A549 (cell line): ENCODE results near the gene MAML2. TPM values are rescaled to one million over a fixed set of nuclear protein-coding genes. Genes with fewer than 3 reads are reported as not detected.

Source experiments
- ATAC-seq, 2 experiments: fragments of 200-7000 bp in 1 of 2; fragments of >200 bp in 1 of 2; cut with Nextera tagmentation in 1 of 2; cut with Tn5 transposase in 1 of 2; 3 replicates each; pipeline versions ENCODE4 v1.8.0 to v1.9.1; 2018 to 2020; ENCODE audit warnings: mild to moderate bottlenecking in 1 of 2, moderate library complexity in 1 of 2
- CTCF ChIA-PET: fragments of 300-600 bp; sonication (Branson Sonifier 250); formaldehyde crosslinking; extraction: SDS; loops from one replicate; lab custom pipeline; 2021; ENCODE audit warnings: antibody characterized with exemption, inconsistent platforms; lab: Yijun Ruan, JAX
- POLR2A ChIA-PET: fragments of 350-600 bp; formaldehyde crosslinking; extraction: SDS; loops from one replicate; lab custom pipeline; 2021; ENCODE audit warnings: antibody characterized with exemption, inconsistent platforms; lab: Yijun Ruan, JAX
- DNase-seq, 2 experiments: peaks; one replicate each; pipeline versions ENCODE4 v3.0.0 to v3.0.0-alpha.2; 2011 to 2016; ENCODE audit warnings: low read depth in 1 of 2, low spot score in 1 of 2
- FAIRE-seq: peaks from 2 replicates; lab custom pipeline; 2011; peaks lifted over from hg19 to GRCh38; lab: Jason Lieb, UNC
- H3K27ac ChIP-seq, 2 experiments: fragments of >200 bp; sonication (Bioruptor Twin); formaldehyde crosslinking; 3 replicates each; pipeline ENCODE4 v1.5.1; 2016 to 2017
- H3K4me1 ChIP-seq: fragments of >200 bp; sonication (Bioruptor Twin); formaldehyde crosslinking; 3 replicates; pipeline ENCODE4 v1.6.1; 2016
- H3K4me2 ChIP-seq: fragments of >200 bp; sonication (Bioruptor Twin); formaldehyde crosslinking; 3 replicates; pipeline ENCODE4 v1.6.1; 2016
- H3K4me3 ChIP-seq: fragments of >200 bp; sonication (Bioruptor Twin); formaldehyde crosslinking; 3 replicates; pipeline ENCODE4 v1.5.1; 2016
- H3K9me3 ChIP-seq: fragments of >200 bp; sonication (Bioruptor Twin); formaldehyde crosslinking; 3 replicates; pipeline ENCODE4 v1.6.1; 2016
- ATOH8 ChIP-seq: fragments of 250-450 bp; sonication (Bioruptor Pico); IDR thresholded peaks from 2 replicates; pipeline ENCODE4 v1.5.0; 2020; ENCODE audit warnings: low read depth, mild to moderate bottlenecking, moderate library complexity
- CEBPB ChIP-seq, 2 experiments: fragments of >200 bp in 1 of 2; sonication (Bioruptor Twin) in 1 of 2; formaldehyde crosslinking in 1 of 2; IDR thresholded peaks; 2 replicates each; pipeline ENCODE4 v1.6.1; 2012 to 2016
- CTCF ChIP-seq: fragments of >200 bp; sonication (Bioruptor Twin); formaldehyde crosslinking; IDR thresholded peaks from 3 replicates; pipeline ENCODE4 v1.5.1; 2016
- EP300 ChIP-seq, 2 experiments: fragments of >200 bp; sonication (Bioruptor Twin); formaldehyde crosslinking; IDR thresholded peaks; 2 replicates in 1 of 2; 3 replicates in 1 of 2; pipeline ENCODE4 v1.6.1; 2016 to 2017
- ESRRA ChIP-seq: fragments of 150-350 bp; IDR thresholded peaks from 2 replicates; pipeline ENCODE4 v1.6.1; 2014; ENCODE audit warnings: mild to moderate bottlenecking, low read length, borderline replicate concordance
- FOSB ChIP-seq: fragments of 250-450 bp; sonication (Bioruptor Pico); IDR thresholded peaks from 2 replicates; pipeline ENCODE4 v1.5.0; 2020; ENCODE audit warnings: mild to moderate bottlenecking, moderate library complexity
- FOSL2 ChIP-seq, 2 experiments: fragments of 450-650 bp in 1 of 2; fragments of >200 bp in 1 of 2; sonication (Bioruptor Twin) in 1 of 2; formaldehyde crosslinking; IDR thresholded peaks; 2 replicates each; pipeline versions ENCODE4 v1.5.0 to v1.6.1; 2016 to 2020; ENCODE audit warnings: mild to moderate bottlenecking in 1 of 2, moderate library complexity in 1 of 2
- GATA3 ChIP-seq: IDR thresholded peaks from 2 replicates; pipeline ENCODE4 v1.6.1; 2012; ENCODE audit warnings: borderline replicate concordance
- HEYL ChIP-seq: fragments of 250-450 bp; sonication (Bioruptor Pico); IDR thresholded peaks from 2 replicates; pipeline ENCODE4 v1.8.0; 2021; ENCODE audit warnings: mild to moderate bottlenecking, moderate library complexity
- HMGXB4 ChIP-seq: fragments of 250-450 bp; sonication (Bioruptor Pico); IDR thresholded peaks from 2 replicates; pipeline ENCODE4 v1.5.0; 2021; ENCODE audit warnings: mild to moderate bottlenecking, moderate library complexity, borderline replicate concordance
- JUN ChIP-seq, 2 experiments: fragments of >200 bp; sonication (Bioruptor Twin); formaldehyde crosslinking; IDR thresholded peaks; 2 replicates in 1 of 2; 3 replicates in 1 of 2; pipeline ENCODE4 v1.6.1; 2016 to 2017
- JUNB ChIP-seq: fragments of >200 bp; sonication (Bioruptor Twin); formaldehyde crosslinking; IDR thresholded peaks from 2 replicates; pipeline ENCODE4 v1.6.1; 2016
- MAFK ChIP-seq: fragments of 450-650 bp; IDR thresholded peaks from 2 replicates; pipeline ENCODE4 v1.6.1; 2014; ENCODE audit not compliant: partially characterized antibody
- MAX ChIP-seq: IDR thresholded peaks from 2 replicates; pipeline ENCODE4 v1.6.1; 2012
- MAZ ChIP-seq: fragments of 150-350 bp; IDR thresholded peaks from 2 replicates; pipeline ENCODE4 v1.6.1; 2014; ENCODE audit warnings: antibody characterized with exemption, low read depth, low read length, borderline replicate concordance
- POLR2AphosphoS2 ChIP-seq: conservative IDR thresholded peaks from 2 replicates; pipeline ENCODE4 v1.6.1; 2012; ENCODE audit warnings: low read length, improper control_type of control experiment, inconsistent platforms
- RAD21 ChIP-seq, 2 experiments: fragments of >200 bp in 1 of 2; sonication (Bioruptor Twin) in 1 of 2; formaldehyde crosslinking in 1 of 2; IDR thresholded peaks in 1 of 2; conservative IDR thresholded peaks in 1 of 2; 2 replicates in 1 of 2; 3 replicates in 1 of 2; pipeline ENCODE4 v1.6.1; 2012 to 2018; ENCODE audit warnings: inconsistent platforms in 1 of 2
- RFX5 ChIP-seq: fragments of 450-650 bp; IDR thresholded peaks from 2 replicates; pipeline ENCODE4 v1.7.1; 2014; ENCODE audit warnings: antibody characterized with exemption, mild to moderate bottlenecking, moderate library complexity
- SMC3 ChIP-seq: fragments of >200 bp; sonication (Bioruptor Twin); formaldehyde crosslinking; IDR thresholded peaks from 3 replicates; pipeline ENCODE4 v1.6.1; 2018; ENCODE audit warnings: inconsistent platforms
- TFCP2L1 ChIP-seq: fragments of 250-450 bp; sonication (Bioruptor Pico); IDR thresholded peaks from 2 replicates; pipeline ENCODE4 v1.5.0; 2021; ENCODE audit warnings: mild to moderate bottlenecking
- TP53 ChIP-seq: fragments of 250-450 bp; sonication (Bioruptor Pico); IDR thresholded peaks from 2 replicates; pipeline ENCODE4 v1.5.0; 2021; ENCODE audit warnings: mild to moderate bottlenecking, moderate library complexity
- WGBS: methylation state at CpG from one replicate; pipeline ENCODE4 v1.1.6; 2017; ENCODE audit errors: missing lambda C conversion rate; 5-methylcytosine and 5-hydroxymethylcytosine counted together
- polyA plus RNA-seq, 4 experiments: library from polyadenylated mRNA; depleted of rRNA in 3 of 4; stranded (reverse); fragments of >200 nt; fragmentation: RNase III in 1 of 4; extraction: RNeasy Plus Mini Kit Qiagen cat#74134 plus additional on column Dnase treatment in 1 of 4; gene quantifications; 2 replicates in 3 of 4; 3 replicates in 1 of 4; pipeline ENCODE4 v1.2.3, GENCODE V29; 2011 to 2017

The MAML2 gene
- polyA plus RNA-seq, 2 of the 4 experiments (the other 2 are of a cell fraction): 1.5 to 2.5 TPM

GRCh38 chr11:96157517-96157873, 185.5 kb downstream of the MAML2 start:
- POLR2A ChIA-PET: no interaction called here
- CTCF ChIA-PET: interaction anchor here (1.4 kb wide), 1 partner anchor 186 kb away, joined by 8 read pairs; the partner anchor contains the start of gene MAML2
- H3K4me2 ChIP-seq: peak overlapping the region; percentile 77
- H3K27ac ChIP-seq: peak overlapping the region; percentile 83 to 91
- TF ChIP-seq HEYL (CRISPR knock-in tag): no peak
- no peak for TF ChIP-seq ATOH8 (CRISPR knock-in tag)
- ATAC-seq (no peak), FAIRE-seq (no peak), DNase-seq (no peak)
- no peaks in the 10 kb centered on the region for H3K9me3 ChIP-seq
- peaks cover 39% of the 10 kb centered on the region for H3K4me1 ChIP-seq
- no peak overlapping the region for H3K4me3 ChIP-seq

- DNase-seq (no peak), ATAC-seq (peak; percentile 65 to 70; a peak in 4 of 6 replicates)
- Histone ChIP-seq H3K27ac (peak overlapping the region; percentile 83 to 91), H3K9me3 (no peaks in the 10 kb centered on the region)
- WGBS: 8% methylated on average over 3 of the region's 3 CpGs
- TF ChIP-seq SMC3: no peak
- TF ChIP-seq FOSL2 (IDR thresholded peaks at IDR 0.05): no peak
- peak; percentile 1; the same call in 1 of the 2 replicates for TF ChIP-seq FOSL2 (CRISPR knock-in tag; IDR thresholded peaks at IDR 0.05)
- TF ChIP-seq, all 56 proteins: peak for 1
- H3K4me1 ChIP-seq: peaks cover 39% of the 10 kb centered on the region
- no peak for FAIRE-seq
- H3K4me2 ChIP-seq: peak overlapping the region; percentile 77
- ChIA-PET CTCF (interaction anchor here (1.0 to 1.3 kb wide), 4 partner anchors 86 to 186 kb away, joined by 3 to 6 read pairs (median 4); partner anchors contain the start of gene MAML2), POLR2A (interaction anchor here (1.4 to 1.9 kb wide), 3 partner anchors 87 to 150 kb away, joined by 3 to 11 read pairs (median 7); no protein-coding TSS in a partner anchor)
- no peak overlapping the region for H3K4me3 ChIP-seq
Measured at GRCh38 chr11:96156379-96156722, 186.6 kb downstream of the MAML2 start.

GRCh38 chr11:96155627-96156378, 187.2 kb downstream of the MAML2 start:
- Histone ChIP-seq H3K4me2 (peak overlapping the region; percentile 77), H3K9me3 (no peaks in the 10 kb centered on the region), H3K27ac (peak overlapping the region; percentile 83 to 91), H3K4me1 (peaks cover 42% of the 10 kb centered on the region), H3K4me3 (no peak overlapping the region)
- DNase-seq (peak; percentile 51 to 76), ATAC-seq (peak; percentile 84 to 89), FAIRE-seq (no peak)
- TF ChIP-seq CTCF (peak; percentile 25; the same call in 2 of the 3 replicates), POLR2AphosphoS2 (no peak), RFX5 (no peak), SMC3 (peak; percentile 29; the same call in 1 of the 3 replicates), TFCP2L1 (CRISPR knock-in tag) (no peak), TP53 (no peak), JUN (IDR thresholded peaks at IDR 0.05) (peak in 1 of 2 experiments; percentile 42; a peak in 1 of 5 replicates), MAFK (no peak), HMGXB4 (CRISPR knock-in tag) (no peak), ESRRA (peak; percentile 43; the same call in 1 of the 2 replicates), FOSB (no peak), MAX (peak; percentile 72), GATA3 (peak; percentile 12; the same call in 1 of the 2 replicates), MAZ (no peak), CEBPB (IDR thresholded peaks at IDR 0.05) (no peak), ATOH8 (CRISPR knock-in tag) (no peak), FOSL2 (IDR thresholded peaks at IDR 0.05) (no peak), FOSL2 (CRISPR knock-in tag; IDR thresholded peaks at IDR 0.05) (peak; percentile 49), RAD21 (conservative IDR thresholded peaks at IDR 0.05 in 1 of 2, IDR thresholded peaks at IDR 0.05 in 1 of 2) (peak; percentile 35 to 45), EP300 (IDR thresholded peaks at IDR 0.05) (peak in 1 of 2 experiments; percentile 17; a peak in 1 of 5 replicates), JUNB (0 out of 2 replicates have a peak, but pooled peaks have one; percentile 22)
- POLR2A ChIA-PET: interaction anchor here (0.6 to 1.9 kb wide), 6 partner anchors 41 to 239 kb away, joined by 3 to 11 read pairs (median 3); no protein-coding TSS in a partner anchor
- CTCF ChIA-PET: interaction anchor here (0.6 to 1.3 kb wide), 8 partner anchors 21 to 322 kb away, joined by 3 to 6 read pairs (median 3); partner anchors contain the start of gene MAML2
- 1% methylated on average over 9 of the region's 9 CpGs for WGBS
